CD4-positive, alpha-beta T cell treated with Interleukin-17A for 4 hours (primary cell): Measurements from ENCODE around the gene GPX6.
"Not testable (repeated sequence)": the region's sequence is repeated elsewhere in the genome, so short reads cannot be mapped to it uniquely, and the experiment has no call there.

ENCODE experiments used
- DNase-seq: peaks from one replicate; pipeline ENCODE4 v3.0.0-alpha.2; 2020; ENCODE audit warnings: mixed read lengths

The GPX6 gene

DNA sequence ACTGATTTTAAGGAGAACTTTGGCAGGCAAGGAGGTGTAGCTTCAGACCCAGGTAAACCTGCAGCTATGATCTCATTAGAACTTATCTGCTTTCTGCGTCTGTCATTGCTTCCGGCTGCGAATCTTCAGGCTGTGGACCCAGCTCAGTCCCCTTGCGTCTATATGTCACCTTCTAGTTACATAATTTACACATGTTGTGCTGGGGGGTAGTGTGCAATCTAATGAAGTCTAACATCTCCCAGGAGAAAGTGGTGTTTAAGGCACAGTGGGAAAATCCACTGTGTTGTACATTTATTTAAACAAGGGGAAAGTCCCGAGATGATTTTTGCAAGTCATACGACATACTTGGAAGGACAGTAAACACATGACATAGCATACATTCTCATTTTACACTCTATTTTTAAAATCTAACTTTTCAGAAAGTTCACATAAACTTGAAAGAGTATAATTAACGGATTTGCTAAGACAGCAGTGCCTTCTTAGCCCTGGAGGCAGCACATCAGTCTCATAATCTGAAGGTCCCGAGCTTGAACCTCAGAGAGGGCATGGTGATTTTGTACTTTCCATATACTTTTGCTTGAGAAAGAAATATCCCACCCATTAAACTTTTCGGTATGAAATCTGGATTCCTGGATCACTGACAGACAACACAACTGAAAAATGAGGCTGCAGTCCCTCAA is 35.2 kb downstream of the GPX6 start:
- no peak for DNase-seq

DNA sequence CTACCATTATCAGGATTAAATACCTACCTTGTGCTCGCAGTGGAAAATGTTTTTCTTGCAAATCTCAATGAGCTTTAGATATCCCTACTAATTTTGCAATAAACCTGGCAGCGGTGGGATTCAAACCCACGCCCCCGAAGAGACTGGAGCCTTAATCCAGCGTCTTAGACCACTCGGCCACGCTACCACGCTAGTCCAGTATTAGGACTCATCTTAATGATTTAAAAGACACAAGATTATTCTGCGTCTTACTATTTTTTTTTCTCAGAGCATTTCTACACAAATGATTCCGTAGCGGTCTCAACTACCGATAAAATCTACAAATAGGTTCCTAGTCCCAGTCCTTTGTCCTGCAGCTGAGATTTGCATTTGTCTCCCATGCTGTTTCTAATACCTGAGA is 37.1 kb downstream of the GPX6 start:
- no peak for DNase-seq

DNA sequence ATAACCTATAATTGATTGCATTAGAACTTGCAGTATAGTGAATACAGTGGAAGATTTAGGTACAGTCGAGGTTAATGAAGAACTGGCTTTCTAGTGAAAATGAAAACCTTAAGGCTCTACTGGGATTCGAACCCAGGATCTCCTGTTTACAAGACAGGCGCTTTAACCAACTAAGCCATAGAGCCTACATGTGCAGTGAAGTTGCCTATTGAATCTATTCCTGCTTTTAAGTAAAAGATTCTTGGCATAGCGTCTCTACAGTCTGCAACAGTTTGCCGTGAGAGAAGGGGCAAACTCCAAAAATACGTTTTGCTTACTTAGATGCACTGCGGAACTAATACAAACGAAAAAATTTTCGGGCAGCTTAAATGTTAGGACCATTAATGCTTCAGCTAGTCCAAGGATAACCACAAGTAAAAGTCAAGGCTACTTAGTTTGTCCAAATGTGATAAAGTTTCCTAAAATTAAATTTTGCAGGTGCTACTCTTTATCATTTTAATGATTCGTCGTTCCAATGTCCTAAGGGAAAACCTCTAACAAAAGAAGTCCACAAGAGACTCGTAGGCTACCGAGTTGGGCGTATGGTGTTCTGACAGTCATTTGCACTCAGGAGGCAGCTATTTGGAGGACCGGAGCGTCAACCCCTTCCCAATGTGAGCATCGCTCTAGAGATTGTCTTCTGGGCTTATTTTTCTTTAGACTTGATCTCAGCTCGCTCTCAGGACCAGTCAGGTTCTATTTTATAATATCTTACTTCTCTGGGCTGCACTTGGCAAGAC is 41.0 kb downstream of the GPX6 start:
- no peak for DNase-seq

DNA sequence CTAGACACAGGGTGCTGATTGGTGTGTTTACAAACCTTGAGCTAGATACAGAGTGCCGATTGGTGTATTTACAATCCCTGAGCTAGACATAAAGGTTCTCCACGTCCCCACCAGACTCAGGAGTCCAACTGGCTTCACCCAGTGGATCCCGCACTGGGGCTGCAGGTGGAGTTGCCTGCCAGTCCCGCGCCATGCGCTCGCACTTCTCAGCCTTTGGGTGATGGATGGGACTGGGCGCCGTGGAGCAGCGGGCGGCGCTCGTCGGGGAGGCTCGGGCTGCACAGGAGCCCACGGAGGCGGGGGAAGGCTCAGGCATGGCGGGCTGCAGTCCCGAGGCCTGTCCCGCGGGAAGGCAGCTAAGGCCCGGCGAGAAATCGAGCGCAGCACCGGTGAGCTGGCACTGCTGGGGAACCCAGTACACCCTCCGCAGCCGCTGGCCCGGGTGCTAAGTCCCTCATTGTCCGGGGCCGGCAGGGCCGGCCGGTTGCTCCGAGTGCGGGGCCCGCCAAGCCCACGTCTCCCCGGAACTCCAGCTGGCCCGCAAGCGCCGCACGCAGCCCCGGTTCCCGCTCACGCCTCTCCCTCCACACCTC is 46.3 kb downstream of the GPX6 start:
- DNase-seq = not testable (repeated sequence)

DNA sequence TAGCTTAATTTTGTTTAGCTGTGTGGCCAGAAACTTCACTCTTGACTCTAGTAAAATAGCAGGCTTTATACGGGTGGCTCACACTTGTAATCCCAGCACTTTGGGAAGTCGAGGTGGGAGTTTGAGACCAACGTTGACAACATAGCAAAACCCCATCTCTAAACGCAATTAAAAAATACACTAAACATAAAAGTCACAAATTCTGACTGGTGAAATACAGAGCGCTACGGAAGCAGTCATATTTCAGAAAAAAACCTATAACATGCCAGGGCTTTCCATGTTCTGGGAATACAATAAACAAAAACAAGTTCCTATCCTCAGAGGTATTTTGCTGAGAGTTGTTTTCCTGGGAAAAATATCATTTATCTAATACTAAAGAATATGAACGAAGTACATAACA is 47.5 kb downstream of the GPX6 start:
- no peak for DNase-seq

DNA sequence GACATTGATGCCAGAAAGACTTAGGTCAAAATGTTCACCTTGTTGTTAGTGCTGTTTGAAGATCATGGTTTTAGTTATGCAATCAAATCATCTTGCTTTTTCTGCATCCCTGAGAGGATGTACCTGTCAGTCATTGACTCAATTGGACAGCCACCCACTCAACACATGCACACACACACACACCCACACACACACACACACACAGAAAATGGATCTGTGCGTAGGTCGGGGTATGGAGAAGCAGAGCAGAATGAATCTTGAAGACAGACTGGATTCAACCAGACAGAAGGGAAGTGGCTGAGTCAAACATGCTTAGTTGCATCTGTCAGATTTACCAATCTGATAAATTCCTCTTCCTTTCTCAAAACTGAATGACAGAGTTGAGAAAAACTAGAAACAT is 53.2 kb downstream of the GPX6 start:
- DNase-seq = no peak

DNA sequence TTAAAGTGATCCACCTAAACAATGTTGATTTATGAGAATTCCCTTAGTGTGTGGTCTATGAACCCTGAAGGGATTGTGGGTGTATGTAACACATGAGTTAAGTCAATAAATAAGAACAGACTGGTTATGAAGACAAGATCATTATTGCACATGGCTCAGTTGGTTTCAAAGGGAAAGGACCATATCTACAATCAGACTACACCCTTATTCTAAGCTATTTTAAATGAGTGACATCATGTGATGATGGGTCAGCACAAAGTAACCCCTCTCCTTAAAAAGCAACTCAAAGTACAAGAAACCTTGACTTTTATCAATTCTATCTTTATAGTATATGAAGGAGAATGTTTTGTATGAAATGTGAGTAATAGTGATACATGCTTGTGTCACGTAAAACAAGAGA is 57.0 kb downstream of the GPX6 start:
- no peak for DNase-seq
